WI38 (cell line): ENCODE results near the gene EIF4B.
"Not testable (repeated sequence)": the region's sequence is repeated elsewhere in the genome, so short reads cannot be mapped to it uniquely, and the experiment has no call there.

Source experiments
- H3K4me3 ChIP-seq: 2 replicates; pipeline ENCODE4 v1.5.1; 2011; ENCODE audit warnings: low read depth, mild to moderate bottlenecking, control low read depth, low read length
- TF ChIP-seq, protein P1 (sequence below): IDR thresholded peaks from 2 replicates; pipeline ENCODE4 v1.5.1; 2012; ENCODE audit warnings: low read depth, mild to moderate bottlenecking, control low read depth, low read length

Gene EIF4B

GRCh38 chr12:53012928-53013327 is 6.7 kb downstream of the EIF4B start:
- no peak overlapping the region for H3K4me3 ChIP-seq
- TF ChIP-seq, protein P1, sequence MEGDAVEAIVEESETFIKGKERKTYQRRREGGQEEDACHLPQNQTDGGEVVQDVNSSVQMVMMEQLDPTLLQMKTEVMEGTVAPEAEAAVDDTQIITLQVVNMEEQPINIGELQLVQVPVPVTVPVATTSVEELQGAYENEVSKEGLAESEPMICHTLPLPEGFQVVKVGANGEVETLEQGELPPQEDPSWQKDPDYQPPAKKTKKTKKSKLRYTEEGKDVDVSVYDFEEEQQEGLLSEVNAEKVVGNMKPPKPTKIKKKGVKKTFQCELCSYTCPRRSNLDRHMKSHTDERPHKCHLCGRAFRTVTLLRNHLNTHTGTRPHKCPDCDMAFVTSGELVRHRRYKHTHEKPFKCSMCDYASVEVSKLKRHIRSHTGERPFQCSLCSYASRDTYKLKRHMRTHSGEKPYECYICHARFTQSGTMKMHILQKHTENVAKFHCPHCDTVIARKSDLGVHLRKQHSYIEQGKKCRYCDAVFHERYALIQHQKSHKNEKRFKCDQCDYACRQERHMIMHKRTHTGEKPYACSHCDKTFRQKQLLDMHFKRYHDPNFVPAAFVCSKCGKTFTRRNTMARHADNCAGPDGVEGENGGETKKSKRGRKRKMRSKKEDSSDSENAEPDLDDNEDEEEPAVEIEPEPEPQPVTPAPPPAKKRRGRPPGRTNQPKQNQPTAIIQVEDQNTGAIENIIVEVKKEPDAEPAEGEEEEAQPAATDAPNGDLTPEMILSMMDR: no peak

GRCh38 chr12:53014709-53015108 is 8.5 kb downstream of the EIF4B start:
- H3K4me3 ChIP-seq: no peak overlapping the region
- TF ChIP-seq, protein P1: no peak

DNA sequence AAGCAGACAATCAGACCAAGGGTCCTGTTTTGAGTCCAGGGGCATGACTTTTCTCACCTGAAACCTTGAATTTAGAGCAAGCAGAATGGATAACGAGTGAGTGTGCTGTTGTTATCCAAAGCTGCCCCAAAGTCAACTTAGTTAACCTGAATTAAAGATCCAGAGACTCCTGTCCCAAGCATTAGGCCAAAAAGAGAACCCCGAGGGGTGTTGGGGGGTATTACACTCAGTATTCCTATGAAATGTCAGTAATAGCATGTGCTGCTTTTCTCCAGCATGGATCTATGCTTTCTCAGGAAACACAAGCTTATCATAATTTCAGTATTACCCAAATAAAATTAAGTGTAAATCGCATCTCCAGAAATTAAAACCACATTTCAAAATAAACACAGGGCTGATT is 19.0 kb downstream of the EIF4B start:
- no peak overlapping the region for H3K4me3 ChIP-seq
- TF ChIP-seq, protein P1: no peak

DNA sequence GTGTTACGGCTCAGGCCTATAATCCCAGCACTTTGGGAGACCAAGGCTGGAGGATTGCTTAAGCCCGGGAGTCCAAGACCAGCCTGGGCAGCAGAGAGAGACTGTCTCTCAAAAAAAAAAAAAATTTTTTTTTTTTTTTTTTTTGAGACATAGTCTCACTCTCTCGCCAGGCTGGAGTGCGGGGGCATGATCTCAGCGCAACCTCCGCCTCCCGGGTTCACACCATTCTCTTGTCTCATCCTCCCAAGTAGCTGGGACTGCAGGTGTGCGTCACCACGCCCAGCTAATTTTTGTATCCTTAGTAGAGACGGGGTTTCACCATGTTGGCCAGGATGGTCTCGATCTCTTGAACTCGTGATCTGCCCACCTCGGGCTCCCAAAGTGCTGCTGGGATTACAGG is 20.8 kb downstream of the EIF4B start:
- not testable (repeated sequence) for H3K4me3 ChIP-seq

DNA sequence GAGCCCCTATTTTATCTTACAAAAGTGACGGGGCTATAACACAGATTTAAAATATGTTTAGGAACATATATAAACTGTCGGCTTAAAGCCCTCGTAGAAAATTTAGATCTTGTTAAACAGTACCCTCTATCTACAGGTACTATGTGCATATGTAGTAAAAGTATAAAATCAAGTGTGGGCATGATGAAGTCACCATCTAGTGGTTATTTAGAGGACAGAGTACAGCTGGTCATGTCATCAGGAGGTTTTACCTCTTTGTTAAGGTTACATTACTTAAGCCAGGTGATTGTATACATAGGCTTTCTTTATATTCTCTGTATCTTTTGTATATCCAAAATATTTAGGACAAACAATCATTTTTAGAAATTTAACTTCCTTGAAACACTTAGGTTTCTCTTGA is 25.4 kb downstream of the EIF4B start:
- H3K4me3 ChIP-seq: no peak overlapping the region
- TF ChIP-seq, protein P1: no peak

GRCh38 chr12:53033832-53034231 is 27.6 kb downstream of the EIF4B start:
- not testable (repeated sequence) for H3K4me3 ChIP-seq

- no peak overlapping the region for H3K4me3 ChIP-seq
- TF ChIP-seq, protein P1: no peak
Measured at GRCh38 chr12:53034459-53034858, 28.2 kb downstream of the EIF4B start.

- TF ChIP-seq, protein P1: no peak
- H3K4me3 ChIP-seq: no peak overlapping the region
Measured at GRCh38 chr12:53036802-53037201, 30.5 kb downstream of the EIF4B start.

GRCh38 chr12:53039851-53040250 is 33.6 kb downstream of the EIF4B start:
- no peak overlapping the region for H3K4me3 ChIP-seq
- TF ChIP-seq, protein P1: no peak
